Upper lobe of left lung (tissue), 6 donors: ENCODE measurements around the gene L2HGDH. TPM values are rescaled to one million over a fixed set of nuclear protein-coding genes. Genes with fewer than 3 reads are reported as not detected.

ENCODE experiments used
- ATAC-seq, 2 donors: fragments of 200-7000 bp; cut with Tn5 transposase; one replicate each; pipeline ENCODE4 v1.9.1; 2022; ENCODE audit warnings: mild to moderate bottlenecking in 2 of 2, moderate library complexity in 2 of 2; ENCODE audit not compliant: low FRiP score in 2 of 2
- DNase-seq, 2 donors: peaks; one replicate each; pipeline ENCODE4 v3.0.0-alpha.2; 2019 to 2020
- H3K27ac ChIP-seq, 4 donors: fragments of 200-600 bp; sonication (generic); one replicate each; pipeline ENCODE4 v1.5.1; 2016 to 2019
- H3K27me3 ChIP-seq, 4 donors: fragments of 200-600 bp; sonication (generic); one replicate each; pipeline ENCODE4 v1.5.1; 2017 to 2019
- H3K36me3 ChIP-seq, 4 donors: fragments of 200-600 bp; sonication (generic); one replicate each; pipeline ENCODE4 v1.5.1; 2016 to 2019
- H3K4me1 ChIP-seq, 4 donors: fragments of 200-600 bp; sonication (generic); one replicate each; pipeline ENCODE4 v1.5.1; 2018 to 2019
- H3K4me3 ChIP-seq, 4 donors: fragments of 200-600 bp; sonication (generic); one replicate each; pipeline ENCODE4 v1.5.1; 2017 to 2019; ENCODE audit warnings: mild to moderate bottlenecking in 2 of 4, moderate library complexity in 1 of 4
- H3K9me3 ChIP-seq, 4 donors: fragments of 200-600 bp; sonication (generic); one replicate each; pipeline ENCODE4 v1.5.1; 2018 to 2019
- EP300 ChIP-seq, 4 donors: sonication (generic); formaldehyde crosslinking; IDR thresholded peaks; one replicate each; pipeline ENCODE4 v1.5.1; 2017; ENCODE audit warnings: antibody characterized with exemption in 4 of 4, control low read depth in 2 of 4
- POLR2A ChIP-seq, 4 donors: fragments of 450-650 bp; IDR thresholded peaks; one replicate each; pipeline ENCODE4 v1.5.1; 2016 to 2017; ENCODE audit warnings: antibody characterized with exemption in 4 of 4, mild to moderate bottlenecking in 2 of 4
- POLR2AphosphoS5 ChIP-seq, 2 donors: sonication (generic); formaldehyde crosslinking; IDR thresholded peaks; one replicate each; pipeline ENCODE4 v1.5.1; 2017; ENCODE audit warnings: antibody characterized with exemption in 2 of 2
- WGBS, 2 donors: methylation state at CpG; one replicate each; pipeline ENCODE4 v1.1.5; 2017 to 2018; 5-methylcytosine and 5-hydroxymethylcytosine counted together
- total RNA-seq, 6 donors: library from RNA; depleted of rRNA in 4 of 6; stranded (reverse); fragments of >200 nt in 4 of 6; gene quantifications; one replicate each; pipeline versions ENCODE4 v1.1.0 to v1.2.1, GENCODE V29; 2016 to 2021
- TF ChIP-seq, protein P1 (sequence below), 6 experiments: fragments of 450-650 bp in 4 of 6; fragments of 200-600 bp in 2 of 6; sonication (generic) in 2 of 6; IDR thresholded peaks; one replicate each; pipeline ENCODE4 v1.5.1; 2016 to 2019; ENCODE audit warnings: antibody characterized with exemption in 6 of 6
- donor health status: DM: no; HTN: no; CAD: no; lungs with moderate emphysema.
- donor health status: DM: no; HTN: yes; CAD: no; lungs with severe emphysema.

Gene L2HGDH
- total RNA-seq, 6 donors from 2014 or later = 1.1 to 10.1 (median 4.6) TPM

DNA sequence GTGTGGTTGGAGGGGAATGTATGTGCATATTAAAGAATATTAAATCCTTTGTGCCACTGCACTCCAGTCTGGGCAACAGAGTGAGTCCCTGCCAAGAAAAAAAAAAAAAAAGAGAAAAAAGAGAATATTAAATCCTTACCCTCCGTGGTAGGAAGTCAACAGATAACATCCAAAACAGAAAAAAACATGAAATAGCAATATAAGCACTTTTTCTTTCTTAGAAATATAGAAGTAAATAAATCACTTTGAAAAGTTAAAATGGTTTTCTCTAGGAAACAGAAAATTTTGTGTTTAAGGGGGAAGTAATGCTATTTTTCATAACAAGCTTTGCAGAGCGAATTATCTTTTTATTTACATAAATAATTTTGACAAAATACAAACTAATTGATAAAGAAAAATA lies 98.2 kb downstream of the L2HGDH start:
- DNase-seq = no peak
- no peaks in the 10 kb centered on the region for H3K36me3 ChIP-seq
- H3K4me3 ChIP-seq = no peak overlapping the region
- 60 to 69% methylated on average over 2 of the region's 2 CpGs for WGBS, 2 donors
- peaks cover 0 to 18% (median 5%) of the 10 kb centered on the region in 4 donors for H3K4me1 ChIP-seq
- H3K27ac ChIP-seq = no peak overlapping the region
- H3K27me3 ChIP-seq = no peaks in the 10 kb centered on the region
- ATAC-seq = no peak
- H3K9me3 ChIP-seq = no peaks in the 10 kb centered on the region
- no peak for TF ChIP-seq EP300 (IDR thresholded peaks at IDR 0.05)
- TF ChIP-seq, protein P1, sequence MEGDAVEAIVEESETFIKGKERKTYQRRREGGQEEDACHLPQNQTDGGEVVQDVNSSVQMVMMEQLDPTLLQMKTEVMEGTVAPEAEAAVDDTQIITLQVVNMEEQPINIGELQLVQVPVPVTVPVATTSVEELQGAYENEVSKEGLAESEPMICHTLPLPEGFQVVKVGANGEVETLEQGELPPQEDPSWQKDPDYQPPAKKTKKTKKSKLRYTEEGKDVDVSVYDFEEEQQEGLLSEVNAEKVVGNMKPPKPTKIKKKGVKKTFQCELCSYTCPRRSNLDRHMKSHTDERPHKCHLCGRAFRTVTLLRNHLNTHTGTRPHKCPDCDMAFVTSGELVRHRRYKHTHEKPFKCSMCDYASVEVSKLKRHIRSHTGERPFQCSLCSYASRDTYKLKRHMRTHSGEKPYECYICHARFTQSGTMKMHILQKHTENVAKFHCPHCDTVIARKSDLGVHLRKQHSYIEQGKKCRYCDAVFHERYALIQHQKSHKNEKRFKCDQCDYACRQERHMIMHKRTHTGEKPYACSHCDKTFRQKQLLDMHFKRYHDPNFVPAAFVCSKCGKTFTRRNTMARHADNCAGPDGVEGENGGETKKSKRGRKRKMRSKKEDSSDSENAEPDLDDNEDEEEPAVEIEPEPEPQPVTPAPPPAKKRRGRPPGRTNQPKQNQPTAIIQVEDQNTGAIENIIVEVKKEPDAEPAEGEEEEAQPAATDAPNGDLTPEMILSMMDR (IDR thresholded peaks at IDR 0.05) = no peak
- no peak for TF ChIP-seq POLR2AphosphoS5 (IDR thresholded peaks at IDR 0.05)
- TF ChIP-seq POLR2A (IDR thresholded peaks at IDR 0.05) = no peak

DNA sequence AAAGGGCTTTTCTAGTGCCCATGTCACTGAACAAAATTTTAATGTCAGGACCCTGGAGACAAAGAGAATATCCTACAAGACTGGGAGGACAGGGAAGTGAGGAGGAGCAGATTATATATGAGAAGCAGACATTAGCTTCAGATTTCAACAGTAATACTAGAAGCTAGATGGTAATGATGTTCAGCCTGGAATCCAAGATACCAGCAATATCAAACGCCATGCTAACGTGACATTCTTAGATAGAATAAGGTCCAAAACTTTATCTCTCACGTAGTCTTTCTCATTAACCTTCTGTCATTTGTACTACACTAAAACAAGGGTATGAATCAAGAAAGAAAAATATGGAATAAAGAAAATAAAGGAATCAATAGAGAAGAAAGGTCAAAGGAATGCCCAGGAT lies 99.3 kb downstream of the L2HGDH start:
- WGBS, 2 donors = 44 to 60% methylated on average over 3 of the region's 3 CpGs
- peaks cover 0 to 18% (median 3%) of the 10 kb centered on the region in 4 donors for H3K4me1 ChIP-seq
- H3K27me3 ChIP-seq = no peaks in the 10 kb centered on the region
- H3K27ac ChIP-seq = no peak overlapping the region
- ATAC-seq = no peak
- H3K36me3 ChIP-seq = no peaks in the 10 kb centered on the region
- H3K9me3 ChIP-seq = no peaks in the 10 kb centered on the region
- H3K4me3 ChIP-seq = no peak overlapping the region
- DNase-seq = no peak
- TF ChIP-seq POLR2AphosphoS5 (IDR thresholded peaks at IDR 0.05) = no peak
- TF ChIP-seq, protein P1 (IDR thresholded peaks at IDR 0.05) = no peak
- no peak for TF ChIP-seq POLR2A (IDR thresholded peaks at IDR 0.05)
- no peak for TF ChIP-seq EP300 (IDR thresholded peaks at IDR 0.05)

DNA sequence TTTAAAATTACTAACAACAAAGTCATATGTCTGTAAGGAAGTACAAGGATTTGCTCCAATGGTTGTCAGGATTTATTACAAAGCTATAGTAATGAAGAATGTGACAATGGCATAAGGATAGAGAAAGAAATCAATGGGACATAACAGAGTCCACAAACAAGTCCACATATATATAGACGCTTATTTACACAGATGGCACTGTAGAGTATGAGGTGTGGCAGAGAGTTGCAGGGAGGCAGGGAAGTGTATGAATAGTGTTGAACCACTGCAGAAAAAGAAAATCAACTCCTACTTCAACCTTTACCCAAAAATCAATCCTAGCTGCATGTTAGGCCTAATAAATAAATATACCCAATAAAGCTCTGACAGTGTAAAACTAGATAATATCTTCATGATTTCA lies 102.0 kb downstream of the L2HGDH start:
- no peak for DNase-seq
- no peak for ATAC-seq
- H3K9me3 ChIP-seq = no peaks in the 10 kb centered on the region
- WGBS, 2 donors = 79 to 96% methylated on average over 1 of the region's 1 CpG
- no peaks in the 10 kb centered on the region for H3K36me3 ChIP-seq
- no peaks in the 10 kb centered on the region for H3K27me3 ChIP-seq
- H3K4me3 ChIP-seq = no peak overlapping the region
- no peak overlapping the region for H3K27ac ChIP-seq
- TF ChIP-seq POLR2AphosphoS5 (IDR thresholded peaks at IDR 0.05) (no peak), POLR2A (IDR thresholded peaks at IDR 0.05) (no peak), EP300 (IDR thresholded peaks at IDR 0.05) (no peak)
- TF ChIP-seq, protein P1 (IDR thresholded peaks at IDR 0.05) = no peak
- peaks cover 0 to 6% (median 3%) of the 10 kb centered on the region in 4 donors for H3K4me1 ChIP-seq

DNA sequence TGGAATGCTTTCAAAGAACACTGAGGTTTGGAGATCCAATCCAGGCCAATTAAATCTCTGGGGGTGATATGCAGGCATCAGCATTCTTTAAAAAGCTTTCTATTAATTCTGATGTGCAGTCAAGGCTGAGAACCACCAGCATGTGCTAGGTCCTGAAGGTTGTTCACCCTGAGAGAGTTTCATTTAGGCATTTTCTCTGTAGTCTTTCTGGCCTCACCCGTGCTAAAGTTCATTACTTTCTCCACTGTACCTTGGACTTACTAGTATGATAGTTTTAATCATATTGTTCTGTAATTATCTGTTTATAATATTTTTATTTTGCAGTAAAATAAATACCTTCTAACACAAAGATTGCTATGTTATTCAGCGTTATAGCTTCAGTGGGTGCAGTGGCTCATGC lies 113.5 kb downstream of the L2HGDH start:
- 98% methylated on average over 2 of the region's 2 CpGs for WGBS, 2 donors
- no peak for DNase-seq
- ATAC-seq = no peak
- Histone ChIP-seq H3K4me1 (no peaks in the 10 kb centered on the region), H3K27me3 (no peaks in the 10 kb centered on the region), H3K36me3 (peaks cover 7 to 77% (median 26%) of the 10 kb centered on the region in 4 donors), H3K4me3 (no peak overlapping the region), H3K27ac (no peak overlapping the region), H3K9me3 (no peaks in the 10 kb centered on the region)
- TF ChIP-seq, protein P1 (IDR thresholded peaks at IDR 0.05) = no peak
- no peak for TF ChIP-seq POLR2AphosphoS5 (IDR thresholded peaks at IDR 0.05)
- TF ChIP-seq EP300 (IDR thresholded peaks at IDR 0.05) = no peak
- TF ChIP-seq POLR2A (IDR thresholded peaks at IDR 0.05) = no peak

DNA sequence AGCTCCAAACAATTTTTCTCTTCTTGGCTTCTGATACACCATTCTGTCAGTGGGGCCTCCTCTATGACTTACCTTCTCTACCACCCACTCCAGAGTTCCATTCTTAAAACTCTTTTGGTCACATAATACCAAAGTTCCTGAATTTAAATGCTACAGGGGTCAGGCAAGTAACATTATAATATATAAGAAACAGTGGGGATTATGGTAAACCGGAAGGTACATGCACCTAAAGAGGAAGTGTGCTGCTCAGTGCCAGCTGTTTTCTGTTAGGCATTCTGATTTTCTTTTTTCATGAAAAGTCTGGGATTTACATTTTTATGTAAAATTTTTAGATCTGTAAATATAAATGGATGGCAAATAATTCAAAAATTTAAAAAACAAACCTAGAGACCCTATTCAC lies 120.5 kb downstream of the L2HGDH start:
- DNase-seq (no peak), ATAC-seq (no peak)
- H3K4me1 ChIP-seq = no peaks in the 10 kb centered on the region
- no peaks in the 10 kb centered on the region for H3K9me3 ChIP-seq
- no peak overlapping the region for H3K27ac ChIP-seq
- H3K36me3 ChIP-seq = peaks cover 2 to 50% (median 13%) of the 10 kb centered on the region in 4 donors
- TF ChIP-seq, protein P1 (IDR thresholded peaks at IDR 0.05) = no peak
- TF ChIP-seq POLR2A (IDR thresholded peaks at IDR 0.05) (no peak), POLR2AphosphoS5 (IDR thresholded peaks at IDR 0.05) (no peak), EP300 (IDR thresholded peaks at IDR 0.05) (no peak)
- WGBS, 2 donors = 72 to 85% methylated on average over 1 of the region's 1 CpG
- H3K27me3 ChIP-seq = no peaks in the 10 kb centered on the region
- no peak overlapping the region for H3K4me3 ChIP-seq
